ENCODE measurements around the gene BOK. TPM values are rescaled to one million over a fixed set of nuclear protein-coding genes. Genes with fewer than 3 reads are reported as not detected.

Gene BOK
- total and polyA plus RNA-seq, 2 of the 4 experiments (the other 2 are of a cell fraction) = 13.3 to 34.4 TPM

- no peak for TF ChIP-seq ELK1 (IDR thresholded peaks at IDR 0.05; ENCODE audit: borderline replicate concordance, low read depth, low read length)
These were observed 12.7 kb upstream of the BOK start (continued) for GRCh38 chr2:241545523-241546473.
